Measurements from ENCODE around the gene CALML3. TPM values are rescaled to one million over a fixed set of nuclear protein-coding genes. Genes with fewer than 3 reads are reported as not detected.
A peak's percentile ranks its signal among the peaks of the same experiment; 100 is the strongest.
"Not testable (repeated sequence)": the region's sequence is repeated elsewhere in the genome, so short reads cannot be mapped to it uniquely, and the experiment has no call there.

Gene CALML3
- total RNA-seq, 4 donors from 2014 or later, result not detected

DNA sequence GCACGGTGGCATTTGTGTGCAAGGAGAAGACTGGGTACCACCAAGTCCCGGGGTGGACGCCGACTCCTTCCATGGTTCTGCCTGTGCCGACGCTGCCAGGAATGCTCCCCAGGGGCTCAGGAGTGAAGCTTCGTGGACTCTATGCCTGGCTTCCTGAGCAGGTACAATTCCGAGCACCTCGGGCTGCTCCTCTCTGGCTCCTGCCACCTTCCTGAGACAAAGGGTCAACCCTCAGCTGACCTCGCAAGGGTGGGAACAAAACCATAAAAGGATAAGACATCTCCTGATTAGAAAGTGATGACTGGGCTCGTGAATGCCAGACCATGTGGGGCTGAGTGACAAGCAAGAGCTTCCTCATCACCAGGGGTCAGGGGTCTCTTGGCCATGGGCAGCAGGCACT lies 31.8 kb downstream of the CALML3 start:
- Histone ChIP-seq H3K4me1 (no peaks in the 10 kb centered on the region), H3K27ac (no peak overlapping the region)
- peak; percentile 10 to 12 for DNase-seq

DNA sequence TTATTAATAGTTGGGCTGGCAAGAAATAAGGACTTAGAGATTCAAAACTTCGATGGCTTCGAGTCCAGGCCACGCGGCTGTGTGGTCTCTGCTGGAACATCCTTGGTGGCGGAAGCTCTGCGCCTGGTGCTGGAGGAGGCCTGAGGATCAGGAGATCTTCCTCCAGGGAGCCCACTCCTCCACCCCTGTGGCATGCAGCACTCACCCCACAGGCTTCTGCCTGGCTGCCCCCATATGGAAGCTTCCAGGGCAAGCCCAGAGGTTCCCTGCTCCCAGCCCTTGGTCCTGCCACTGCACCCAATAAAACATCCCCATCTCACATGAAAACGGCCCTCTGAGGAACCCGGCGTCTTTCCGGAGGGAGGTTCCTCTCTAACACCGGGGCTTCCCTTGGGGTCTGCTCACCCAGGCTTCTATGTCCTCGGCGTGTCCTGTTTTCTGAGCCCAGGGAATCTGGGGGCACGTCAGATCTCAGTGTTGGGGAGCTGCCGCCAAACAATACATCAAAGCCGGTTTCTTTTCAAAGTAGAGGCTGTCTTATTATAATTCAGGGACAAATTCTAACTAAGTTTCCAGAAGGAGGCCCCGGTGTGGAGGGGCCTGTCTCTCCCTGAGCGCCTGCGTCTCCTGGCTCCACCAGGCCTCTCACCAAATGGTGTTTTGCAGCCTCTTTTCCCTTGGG lies 32.4 kb downstream of the CALML3 start:
- intact Hi-C loops (cut with DNase I; ENCODE audit: low total_unique reads), result no loop called here
- DNase-seq, result peak; percentile 9 to 12
- no peaks in the 10 kb centered on the region for H3K36me3 ChIP-seq
- H3K4me1 ChIP-seq, result no peaks in the 10 kb centered on the region
- H3K9me3 ChIP-seq, result no peaks in the 10 kb centered on the region
- no peak overlapping the region for H3K27ac ChIP-seq
- no peak overlapping the region for H3K4me3 ChIP-seq
- TF ChIP-seq POLR2A (IDR thresholded peaks at IDR 0.05), result no peak
- TF ChIP-seq, protein P1, sequence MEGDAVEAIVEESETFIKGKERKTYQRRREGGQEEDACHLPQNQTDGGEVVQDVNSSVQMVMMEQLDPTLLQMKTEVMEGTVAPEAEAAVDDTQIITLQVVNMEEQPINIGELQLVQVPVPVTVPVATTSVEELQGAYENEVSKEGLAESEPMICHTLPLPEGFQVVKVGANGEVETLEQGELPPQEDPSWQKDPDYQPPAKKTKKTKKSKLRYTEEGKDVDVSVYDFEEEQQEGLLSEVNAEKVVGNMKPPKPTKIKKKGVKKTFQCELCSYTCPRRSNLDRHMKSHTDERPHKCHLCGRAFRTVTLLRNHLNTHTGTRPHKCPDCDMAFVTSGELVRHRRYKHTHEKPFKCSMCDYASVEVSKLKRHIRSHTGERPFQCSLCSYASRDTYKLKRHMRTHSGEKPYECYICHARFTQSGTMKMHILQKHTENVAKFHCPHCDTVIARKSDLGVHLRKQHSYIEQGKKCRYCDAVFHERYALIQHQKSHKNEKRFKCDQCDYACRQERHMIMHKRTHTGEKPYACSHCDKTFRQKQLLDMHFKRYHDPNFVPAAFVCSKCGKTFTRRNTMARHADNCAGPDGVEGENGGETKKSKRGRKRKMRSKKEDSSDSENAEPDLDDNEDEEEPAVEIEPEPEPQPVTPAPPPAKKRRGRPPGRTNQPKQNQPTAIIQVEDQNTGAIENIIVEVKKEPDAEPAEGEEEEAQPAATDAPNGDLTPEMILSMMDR (IDR thresholded peaks at IDR 0.05), result no peak
- H3K27me3 ChIP-seq, result no peaks in the 10 kb centered on the region

More for the DNA sequence above, 31.8 kb downstream of the CALML3 start:
- Histone ChIP-seq H3K27me3 (no peaks in the 10 kb centered on the region), H3K9me3 (no peaks in the 10 kb centered on the region), H3K36me3 (no peaks in the 10 kb centered on the region), H3K4me3 (no peak overlapping the region)
- intact Hi-C loops (cut with DNase I; ENCODE audit: low total_unique reads), result no loop called here
- no peak for TF ChIP-seq POLR2A (IDR thresholded peaks at IDR 0.05)
- TF ChIP-seq, protein P1 (IDR thresholded peaks at IDR 0.05), result no peak

DNA sequence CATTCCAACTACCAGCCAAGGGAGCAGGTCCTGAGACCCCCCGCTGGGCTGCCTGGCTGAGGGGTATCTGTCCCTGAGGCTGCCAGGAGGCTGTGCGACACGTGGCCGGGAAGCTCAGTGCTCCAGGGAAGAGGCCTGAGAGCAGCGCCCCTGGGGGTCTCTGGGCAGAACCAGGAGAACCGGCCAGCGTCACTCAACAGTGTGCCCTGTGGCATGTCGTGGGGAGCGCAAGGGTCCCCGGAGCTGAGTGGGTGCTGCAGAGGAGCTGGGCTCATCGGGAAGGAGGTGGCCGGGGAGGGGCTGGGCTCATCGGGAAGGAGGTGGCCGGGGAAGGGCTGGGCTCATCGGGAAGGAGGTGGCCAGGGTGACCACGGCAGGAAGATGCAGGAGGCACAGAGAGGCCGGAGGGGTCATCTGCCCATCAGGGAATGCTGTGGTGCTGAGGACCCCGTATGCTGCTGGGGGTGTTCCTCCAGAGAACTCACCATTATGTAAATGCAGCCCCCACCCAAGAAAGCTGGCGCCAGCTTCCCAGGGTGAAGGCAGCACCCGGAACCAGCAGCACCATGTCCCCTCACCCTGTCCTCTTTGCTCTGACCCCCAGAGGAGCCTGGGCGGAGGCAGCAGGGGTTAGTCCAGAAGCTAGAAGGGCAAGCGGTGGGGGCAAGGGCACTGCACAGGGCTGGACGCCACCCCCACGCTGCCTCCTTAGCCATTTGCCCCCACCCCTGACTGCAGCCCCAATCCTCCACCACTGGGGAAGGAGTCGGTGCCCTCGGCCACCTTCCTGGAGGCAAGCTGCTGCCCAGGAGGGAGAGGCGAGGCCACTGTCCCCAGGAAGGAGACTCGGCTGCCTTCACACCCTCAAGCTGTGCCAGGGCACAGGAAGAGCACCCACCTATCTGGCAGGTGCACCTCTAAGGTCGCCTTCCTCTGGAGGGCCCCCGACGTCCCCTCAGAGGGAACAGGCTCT lies 33.3 kb downstream of the CALML3 start:
- Histone ChIP-seq H3K4me3 (no peak overlapping the region), H3K9me3 (no peaks in the 10 kb centered on the region), H3K4me1 (no peaks in the 10 kb centered on the region), H3K36me3 (no peaks in the 10 kb centered on the region), H3K27ac (no peak overlapping the region), H3K27me3 (no peaks in the 10 kb centered on the region)
- DNase-seq, result peak; percentile 12 to 16
- intact Hi-C loops (cut with DNase I; ENCODE audit: low total_unique reads), result no loop called here
- TF ChIP-seq, protein P1 (IDR thresholded peaks at IDR 0.05), result no peak
- no peak for TF ChIP-seq POLR2A (IDR thresholded peaks at IDR 0.05)

DNA sequence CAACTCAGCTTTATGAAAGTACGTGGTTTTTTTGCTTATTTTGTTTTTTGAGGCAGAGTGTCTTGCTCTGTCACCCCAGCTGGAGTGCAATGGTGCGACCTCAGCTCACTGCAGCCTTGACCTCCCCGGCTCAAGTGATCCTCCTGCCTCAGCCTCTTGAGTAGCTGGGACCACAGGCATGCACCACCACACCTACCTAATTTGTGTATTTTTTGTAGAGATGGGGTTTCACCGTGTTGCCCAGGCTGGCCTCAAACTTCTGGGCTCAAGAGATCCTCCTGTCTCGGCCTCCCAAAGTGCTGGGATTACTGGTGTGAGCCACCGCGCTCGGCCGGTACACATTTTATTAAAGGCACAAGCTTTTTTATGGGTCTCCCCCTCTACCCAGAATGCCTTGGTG lies 34.3 kb downstream of the CALML3 start:
- DNase-seq, result peak; percentile 5 to 14

DNA sequence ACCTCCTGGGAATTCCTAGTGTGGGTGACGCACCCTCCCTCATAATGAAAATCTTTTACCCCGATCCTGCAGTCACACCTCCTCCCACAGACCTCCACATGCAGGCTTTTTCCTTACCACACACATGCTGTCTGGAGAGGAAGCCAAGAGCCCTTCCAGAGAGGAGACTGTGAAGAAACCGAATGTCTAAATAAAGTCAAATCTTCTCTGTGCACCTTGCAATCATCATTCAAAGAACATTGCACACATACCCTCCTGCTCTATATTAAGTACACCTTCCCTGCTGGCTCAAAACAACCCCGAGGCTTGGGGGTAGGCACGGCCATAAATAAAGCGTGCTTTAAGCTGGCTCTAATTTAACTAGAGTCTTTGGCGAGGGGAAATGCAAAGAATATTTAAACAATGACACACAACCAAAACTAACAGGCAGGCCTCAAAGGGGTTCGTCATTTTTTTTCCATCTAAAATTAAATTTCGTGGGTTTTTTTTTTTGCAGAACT lies 34.9 kb downstream of the CALML3 start:
- Histone ChIP-seq H3K9me3 (no peaks in the 10 kb centered on the region), H3K36me3 (no peaks in the 10 kb centered on the region), H3K4me3 (no peak overlapping the region), H3K27ac (peak overlapping the region; percentile 54 to 59), H3K4me1 (no peaks in the 10 kb centered on the region), H3K27me3 (no peaks in the 10 kb centered on the region)
- peak; percentile 12 to 51 for DNase-seq
- TF ChIP-seq, protein P1 (IDR thresholded peaks at IDR 0.05), result no peak
- no peak for TF ChIP-seq POLR2A (IDR thresholded peaks at IDR 0.05)
- intact Hi-C loops (cut with DNase I; ENCODE audit: low total_unique reads), result no loop called here

More for the DNA sequence above, 34.3 kb downstream of the CALML3 start:
- H3K27me3 ChIP-seq; H3K9me3 ChIP-seq; H3K4me3 ChIP-seq; intact Hi-C loops (cut with DNase I; ENCODE audit: low total_unique reads); H3K4me1 ChIP-seq; H3K36me3 ChIP-seq: not testable (repeated sequence)
- H3K27ac ChIP-seq, result peak overlapping the region; percentile 54 to 59

All from uterus (tissue), 4 donors.